ENCODE results near the gene AK5. TPM values are rescaled to one million over a fixed set of nuclear protein-coding genes. Genes with fewer than 3 reads are reported as not detected.

AK5 gene, protein sequence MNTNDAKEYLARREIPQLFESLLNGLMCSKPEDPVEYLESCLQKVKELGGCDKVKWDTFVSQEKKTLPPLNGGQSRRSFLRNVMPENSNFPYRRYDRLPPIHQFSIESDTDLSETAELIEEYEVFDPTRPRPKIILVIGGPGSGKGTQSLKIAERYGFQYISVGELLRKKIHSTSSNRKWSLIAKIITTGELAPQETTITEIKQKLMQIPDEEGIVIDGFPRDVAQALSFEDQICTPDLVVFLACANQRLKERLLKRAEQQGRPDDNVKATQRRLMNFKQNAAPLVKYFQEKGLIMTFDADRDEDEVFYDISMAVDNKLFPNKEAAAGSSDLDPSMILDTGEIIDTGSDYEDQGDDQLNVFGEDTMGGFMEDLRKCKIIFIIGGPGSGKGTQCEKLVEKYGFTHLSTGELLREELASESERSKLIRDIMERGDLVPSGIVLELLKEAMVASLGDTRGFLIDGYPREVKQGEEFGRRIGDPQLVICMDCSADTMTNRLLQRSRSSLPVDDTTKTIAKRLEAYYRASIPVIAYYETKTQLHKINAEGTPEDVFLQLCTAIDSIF
- 8.8 and 18.3 TPM in 2 replicates for total RNA-seq (2014; rRNA removed; shearing (Covaris generic))
- 8.1 and 12.2 TPM in 2 replicates for polyA plus RNA-seq (2016; fragmentation: Nextera tagmentation; extraction: Ambion mirVana)
- long read RNA-seq, transcript AK5-203 (14 exons, 3,251 nt): major isoform, 5 of 7 reads
- long read RNA-seq, partial matches to known transcripts: 1 of 7 reads
- long read RNA-seq, other reads (novel, unspliced or antisense): 1 of 7 reads

DNA sequence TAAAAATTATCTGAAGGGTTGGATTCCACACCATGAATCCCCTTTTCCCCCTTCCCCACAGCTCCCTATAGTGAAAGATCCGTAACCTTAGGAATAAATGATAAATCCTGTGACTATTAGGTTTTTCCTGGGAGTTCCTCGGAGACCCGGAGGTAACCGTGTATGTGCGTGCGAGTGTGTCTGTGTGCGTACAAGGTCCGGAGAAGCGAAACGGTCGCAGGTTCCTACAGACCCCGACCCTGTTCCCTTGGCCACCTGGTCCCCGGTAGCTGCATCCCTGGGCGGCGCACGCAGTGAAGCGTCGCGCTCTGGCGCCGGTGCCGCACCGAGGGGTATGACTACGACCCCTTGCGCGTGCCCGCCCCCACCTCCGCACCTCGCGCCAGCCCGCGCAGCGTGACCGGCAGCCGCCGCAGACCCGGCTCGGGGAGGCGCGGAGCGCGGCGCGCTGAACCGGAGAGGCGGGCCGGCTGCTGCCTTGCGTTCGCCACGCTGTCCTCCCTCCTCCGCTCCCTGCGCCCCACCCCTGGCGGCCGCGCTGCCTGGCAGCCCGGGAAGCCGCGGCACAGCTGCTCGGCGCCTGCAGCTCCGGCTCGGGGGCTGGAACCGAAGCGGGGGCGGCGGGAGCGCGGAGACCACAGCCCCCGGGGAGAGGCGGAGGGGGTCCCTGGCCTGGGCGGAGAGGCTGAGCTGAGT lies at the start of gene AK5:
Gene AK5, plus strand, starts transcription at position 529 of the 696 bp plus-strand sequence. CDS start 295 bp downstream, outside the sequence.
- ATAC-seq: peak; percentile 75
- peak within 1 kb of the TSS; percentile 79 for H3K4me3 Mint-ChIP-seq
- Histone ChIP-seq H3K79me2 (replicated peaks; ENCODE audit: insufficient read depth) (no peaks in the 10 kb centered on the region; the same call in 1 of the 2 replicates), H3F3A (replicated peaks; ENCODE audit: low read depth) (no peaks in the 10 kb centered on the region; the same call in 1 of the 2 replicates), H3K4me1 (ENCODE audit: insufficient read depth) (peaks cover 21% of the 10 kb centered on the region), H3K27me3 (ENCODE audit: insufficient read depth) (peaks cover 24% of the 10 kb centered on the region), H3K4me2 (peak within 1 kb of the TSS; percentile 95), H2AFZ (peak within 1 kb of the TSS; percentile 98), H4K20me1 (replicated peaks; ENCODE audit: insufficient read depth) (no peaks in the 10 kb centered on the region), H3K4me3 (peak within 1 kb of the TSS; percentile 87), H3K27ac (ENCODE audit: low read depth) (0 out of 2 replicates have a peak within 1 kb of the TSS, but pooled peaks have one; percentile 52), H3K9me2 (ENCODE audit: insufficient read depth) (no peaks in the 10 kb centered on the region), H3K36me3 (ENCODE audit: insufficient read depth) (no peaks in the 10 kb centered on the region)
- peak within 1 kb of the TSS; percentile 45; the same call in 1 of the 2 replicates for H3K27ac Mint-ChIP-seq
- H3K36me3 Mint-ChIP-seq (ENCODE audit: low read depth): no peaks in the 10 kb centered on the region
- H3K4me1 Mint-ChIP-seq: peaks cover 24% of the 10 kb centered on the region
- peaks cover 22% of the 10 kb centered on the region for H3K27me3 Mint-ChIP-seq (ENCODE audit: insufficient read depth, low read depth, poor library complexity)
- TF ChIP-seq EZH2 (IDR thresholded peaks at IDR 0.05; ENCODE audit: low read depth, unreplicated experiment) (peak; percentile 36), CREB1 (CRISPR knock-in tag; IDR thresholded peaks at IDR 0.05; ENCODE audit: low read depth) (no peak)
- TF ChIP-seq, protein P1, sequence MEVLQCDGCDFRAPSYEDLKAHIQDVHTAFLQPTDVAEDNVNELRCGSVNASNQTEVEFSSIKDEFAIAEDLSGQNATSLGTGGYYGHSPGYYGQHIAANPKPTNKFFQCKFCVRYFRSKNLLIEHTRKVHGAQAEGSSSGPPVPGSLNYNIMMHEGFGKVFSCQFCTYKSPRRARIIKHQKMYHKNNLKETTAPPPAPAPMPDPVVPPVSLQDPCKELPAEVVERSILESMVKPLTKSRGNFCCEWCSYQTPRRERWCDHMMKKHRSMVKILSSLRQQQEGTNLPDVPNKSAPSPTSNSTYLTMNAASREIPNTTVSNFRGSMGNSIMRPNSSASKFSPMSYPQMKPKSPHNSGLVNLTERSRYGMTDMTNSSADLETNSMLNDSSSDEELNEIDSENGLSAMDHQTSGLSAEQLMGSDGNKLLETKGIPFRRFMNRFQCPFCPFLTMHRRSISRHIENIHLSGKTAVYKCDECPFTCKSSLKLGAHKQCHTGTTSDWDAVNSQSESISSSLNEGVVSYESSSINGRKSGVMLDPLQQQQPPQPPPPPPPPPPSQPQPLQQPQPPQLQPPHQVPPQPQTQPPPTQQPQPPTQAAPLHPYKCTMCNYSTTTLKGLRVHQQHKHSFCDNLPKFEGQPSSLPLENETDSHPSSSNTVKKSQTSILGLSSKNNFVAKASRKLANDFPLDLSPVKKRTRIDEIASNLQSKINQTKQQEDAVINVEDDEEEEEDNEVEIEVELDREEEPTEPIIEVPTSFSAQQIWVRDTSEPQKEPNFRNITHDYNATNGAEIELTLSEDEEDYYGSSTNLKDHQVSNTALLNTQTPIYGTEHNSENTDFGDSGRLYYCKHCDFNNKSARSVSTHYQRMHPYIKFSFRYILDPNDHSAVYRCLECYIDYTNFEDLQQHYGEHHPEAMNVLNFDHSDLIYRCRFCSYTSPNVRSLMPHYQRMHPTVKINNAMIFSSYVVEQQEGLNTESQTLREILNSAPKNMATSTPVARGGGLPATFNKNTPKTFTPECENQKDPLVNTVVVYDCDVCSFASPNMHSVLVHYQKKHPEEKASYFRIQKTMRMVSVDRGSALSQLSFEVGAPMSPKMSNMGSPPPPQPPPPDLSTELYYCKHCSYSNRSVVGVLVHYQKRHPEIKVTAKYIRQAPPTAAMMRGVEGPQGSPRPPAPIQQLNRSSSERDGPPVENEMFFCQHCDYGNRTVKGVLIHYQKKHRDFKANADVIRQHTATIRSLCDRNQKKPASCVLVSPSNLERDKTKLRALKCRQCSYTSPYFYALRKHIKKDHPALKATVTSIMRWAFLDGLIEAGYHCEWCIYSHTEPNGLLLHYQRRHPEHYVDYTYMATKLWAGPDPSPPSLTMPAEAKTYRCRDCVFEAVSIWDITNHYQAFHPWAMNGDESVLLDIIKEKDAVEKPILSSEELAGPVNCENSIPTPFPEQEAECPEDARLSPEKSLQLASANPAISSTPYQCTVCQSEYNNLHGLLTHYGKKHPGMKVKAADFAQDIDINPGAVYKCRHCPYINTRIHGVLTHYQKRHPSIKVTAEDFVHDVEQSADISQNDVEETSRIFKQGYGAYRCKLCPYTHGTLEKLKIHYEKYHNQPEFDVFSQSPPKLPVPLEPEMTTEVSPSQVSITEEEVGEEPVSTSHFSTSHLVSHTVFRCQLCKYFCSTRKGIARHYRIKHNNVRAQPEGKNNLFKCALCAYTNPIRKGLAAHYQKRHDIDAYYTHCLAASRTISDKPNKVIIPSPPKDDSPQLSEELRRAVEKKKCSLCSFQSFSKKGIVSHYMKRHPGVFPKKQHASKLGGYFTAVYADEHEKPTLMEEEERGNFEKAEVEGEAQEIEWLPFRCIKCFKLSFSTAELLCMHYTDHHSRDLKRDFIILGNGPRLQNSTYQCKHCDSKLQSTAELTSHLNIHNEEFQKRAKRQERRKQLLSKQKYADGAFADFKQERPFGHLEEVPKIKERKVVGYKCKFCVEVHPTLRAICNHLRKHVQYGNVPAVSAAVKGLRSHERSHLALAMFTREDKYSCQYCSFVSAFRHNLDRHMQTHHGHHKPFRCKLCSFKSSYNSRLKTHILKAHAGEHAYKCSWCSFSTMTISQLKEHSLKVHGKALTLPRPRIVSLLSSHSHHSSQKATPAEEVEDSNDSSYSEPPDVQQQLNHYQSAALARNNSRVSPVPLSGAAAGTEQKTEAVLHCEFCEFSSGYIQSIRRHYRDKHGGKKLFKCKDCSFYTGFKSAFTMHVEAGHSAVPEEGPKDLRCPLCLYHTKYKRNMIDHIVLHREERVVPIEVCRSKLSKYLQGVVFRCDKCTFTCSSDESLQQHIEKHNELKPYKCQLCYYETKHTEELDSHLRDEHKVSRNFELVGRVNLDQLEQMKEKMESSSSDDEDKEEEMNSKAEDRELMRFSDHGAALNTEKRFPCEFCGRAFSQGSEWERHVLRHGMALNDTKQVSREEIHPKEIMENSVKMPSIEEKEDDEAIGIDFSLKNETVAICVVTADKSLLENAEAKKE (CRISPR knock-in tag; IDR thresholded peaks at IDR 0.05): no peak
- peak; percentile 75 for DNase-seq (ENCODE audit: low spot score)
- H3K9me3 Mint-ChIP-seq: no peaks in the 10 kb centered on the region

Measured in GM23338 (cell line).